ENCODE data around the gene CRAT. TPM values are rescaled to one million over a fixed set of nuclear protein-coding genes. Genes with fewer than 3 reads are reported as not detected.
"Not testable (repeated sequence)": the region's sequence is repeated elsewhere in the genome, so short reads cannot be mapped to it uniquely, and the experiment has no call there.

The CRAT gene
- total RNA-seq, 2 experiments from 2014 or later: 7.1 to 9.4 TPM

- Mint-ChIP-seq H3K36me3 (ENCODE audit: low read depth) (peaks cover 71% of the 10 kb centered on the region), H3K4me3 (no peak overlapping the region), H3K9me3 (no peaks in the 10 kb centered on the region), H3K27ac (no peak overlapping the region), H3K4me1 (ENCODE audit: low read depth) (peaks cover 7% of the 10 kb centered on the region), H3K27me3 (no peaks in the 10 kb centered on the region)
- ChIA-PET POLR2A (interaction anchor here (0.6 to 3.6 kb wide), 10 partner anchors 9 to 494 kb away, joined by 3 to 28 read pairs (median 3); partner anchors contain the start of genes IER5L and NTMT1), CTCF (interaction anchor here (0.6 to 4.3 kb wide), 28 partner anchors 7 to 667 kb away, joined by 3 to 57 read pairs (median 4); partner anchors contain the start of genes DOLPP1, NTMT1 and PTPA)
- peak; percentile 99 for ATAC-seq (ENCODE audit: poor library complexity)
- no peak overlapping the region for H3K4me3 ChIP-seq (ENCODE audit: low read length)
- H3K9me3 ChIP-seq (ENCODE audit: control insufficient read depth in 1 of 2, insufficient read depth in 1 of 2, low read length in 2 of 2): no peaks in the 10 kb centered on the region
- intact Hi-C loops (cut with DNase I, micrococcal nuclease): loop anchor here (1.0 to 10.0 kb wide), 4 partner anchors 479 to 1103 kb away; no protein-coding TSS in a partner anchor
- peak; percentile 99 for TF ChIP-seq CTCF (IDR thresholded peaks at IDR 0.05)
- peak; percentile 76 to 91 (median 84) for DNase-seq
- peaks cover 12% of the 10 kb centered on the region for H3K4me1 ChIP-seq (ENCODE audit: insufficient read depth, low read length)
- peak overlapping the region in 1 of 2 donors; percentile 22 for H3K27ac ChIP-seq (ENCODE audit: low read depth in 1 of 2, low read length in 2 of 2)
- H3K27me3 ChIP-seq (ENCODE audit: control insufficient read depth in 1 of 2, insufficient read depth in 2 of 2, low read length in 2 of 2): no peaks in the 10 kb centered on the region
- peaks cover 61% of the 10 kb centered on the region for H3K36me3 ChIP-seq (ENCODE audit: insufficient read depth, low read length)
These were observed 20.9 kb upstream of the CRAT start for GRCh38 chr9:129131300-129132145.

GRCh38 chr9:129130791-129131190, 20.2 kb upstream of the CRAT start:
- Histone ChIP-seq H3K36me3 (ENCODE audit: insufficient read depth, low read length) (peaks cover 63% of the 10 kb centered on the region), H3K4me1 (ENCODE audit: insufficient read depth, low read length) (peaks cover 12% of the 10 kb centered on the region), H3K4me3 (ENCODE audit: low read length) (no peak overlapping the region), H3K27ac (ENCODE audit: low read depth in 1 of 2, low read length in 2 of 2) (no peak overlapping the region), H3K27me3 (ENCODE audit: control insufficient read depth in 1 of 2, insufficient read depth in 2 of 2, low read length in 2 of 2) (no peaks in the 10 kb centered on the region), H3K9me3 (ENCODE audit: control insufficient read depth in 1 of 2, insufficient read depth in 1 of 2, low read length in 2 of 2) (no peaks in the 10 kb centered on the region)
- no peak for TF ChIP-seq CTCF (IDR thresholded peaks at IDR 0.05)
- intact Hi-C loops (cut with DNase I, micrococcal nuclease): loop anchor here (1.0 to 10.0 kb wide), 4 partner anchors 480 to 1104 kb away; no protein-coding TSS in a partner anchor
- Mint-ChIP-seq H3K36me3 (ENCODE audit: low read depth) (peaks cover 66% of the 10 kb centered on the region), H3K9me3 (no peaks in the 10 kb centered on the region), H3K4me3 (no peak overlapping the region), H3K27me3 (no peaks in the 10 kb centered on the region), H3K27ac (no peak overlapping the region), H3K4me1 (ENCODE audit: low read depth) (peaks cover 7% of the 10 kb centered on the region)
- DNase-seq (no peak), ATAC-seq (ENCODE audit: poor library complexity) (no peak)
- ChIA-PET CTCF (interaction anchor here (1.1 to 4.3 kb wide), 11 partner anchors 8 to 494 kb away, joined by 4 to 57 read pairs (median 8); partner anchors contain the start of genes DOLPP1 and NTMT1), POLR2A (interaction anchor here (1.2 to 3.6 kb wide), 3 partner anchors 22 to 495 kb away, joined by 3 to 28 read pairs (median 3); partner anchors contain the start of genes IER5L and NTMT1)

- ChIA-PET POLR2A (interaction anchor here (1.3 to 3.6 kb wide), 2 partner anchors 21 to 495 kb away, joined by 3 to 28 read pairs; partner anchors contain the start of gene NTMT1), CTCF (interaction anchor here (0.8 to 4.3 kb wide), 8 partner anchors 9 to 494 kb away, joined by 3 to 57 read pairs (median 12); partner anchors contain the start of genes DOLPP1 and NTMT1)
- not testable (repeated sequence) for DNase-seq; H3K27ac Mint-ChIP-seq; ATAC-seq (ENCODE audit: poor library complexity); H3K4me3 ChIP-seq (ENCODE audit: low read length); H3K9me3 ChIP-seq (ENCODE audit: control insufficient read depth in 1 of 2, insufficient read depth in 1 of 2, low read length in 2 of 2); H3K4me1 Mint-ChIP-seq (ENCODE audit: low read depth); H3K27ac ChIP-seq (ENCODE audit: low read depth in 1 of 2, low read length in 2 of 2); H3K27me3 ChIP-seq (ENCODE audit: control insufficient read depth in 1 of 2, insufficient read depth in 2 of 2, low read length in 2 of 2); H3K4me3 Mint-ChIP-seq; H3K9me3 Mint-ChIP-seq; H3K27me3 Mint-ChIP-seq
- peaks cover 60% of the 10 kb centered on the region for H3K36me3 ChIP-seq (ENCODE audit: insufficient read depth, low read length)
- peaks cover 12% of the 10 kb centered on the region for H3K4me1 ChIP-seq (ENCODE audit: insufficient read depth, low read length)
- H3K36me3 Mint-ChIP-seq (ENCODE audit: low read depth): peaks cover 66% of the 10 kb centered on the region
- intact Hi-C loops (cut with DNase I, micrococcal nuclease): loop anchor here in 1 of 2 experiments (2.0 to 10.0 kb wide), 3 partner anchors 481 to 1105 kb away; no protein-coding TSS in a partner anchor
These were observed 19.7 kb upstream of the CRAT start for GRCh38 chr9:129130271-129130670.
